CD4-positive, alpha-beta T cell treated with Interleukin-4 for 4 hours (primary cell): ENCODE measurements around the gene TOR4A.

ENCODE experiments used
- DNase-seq: peaks from one replicate; pipeline ENCODE4 v3.0.0-alpha.2; 2020

The TOR4A gene

GRCh38 chr9:137273095-137273490 is 4.4 kb upstream of the TOR4A start:
- DNase-seq = no peak

- no peak for DNase-seq
Observed at GRCh38 chr9:137273611-137274320, 3.8 kb upstream of the TOR4A start.

DNA sequence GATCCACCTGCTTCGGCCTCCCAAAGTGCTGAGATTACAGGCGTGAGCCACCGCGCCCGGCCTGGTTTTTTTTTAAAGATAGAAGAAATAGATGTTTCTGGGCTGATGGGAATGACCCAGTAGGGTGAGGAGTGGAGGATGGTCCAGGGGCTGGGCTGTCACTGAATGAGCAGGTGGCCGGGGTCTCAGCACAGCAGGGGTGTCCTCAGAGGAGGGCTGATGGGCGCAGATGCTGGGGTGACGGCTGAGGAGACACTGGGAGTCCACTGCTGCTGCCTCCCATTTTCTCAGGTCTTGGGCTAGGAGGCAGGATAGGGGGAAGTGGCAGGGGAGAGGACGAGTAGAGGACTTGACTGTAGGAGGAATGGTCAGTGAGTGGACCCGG is 2.3 kb upstream of the TOR4A start:
- no peak for DNase-seq

DNA sequence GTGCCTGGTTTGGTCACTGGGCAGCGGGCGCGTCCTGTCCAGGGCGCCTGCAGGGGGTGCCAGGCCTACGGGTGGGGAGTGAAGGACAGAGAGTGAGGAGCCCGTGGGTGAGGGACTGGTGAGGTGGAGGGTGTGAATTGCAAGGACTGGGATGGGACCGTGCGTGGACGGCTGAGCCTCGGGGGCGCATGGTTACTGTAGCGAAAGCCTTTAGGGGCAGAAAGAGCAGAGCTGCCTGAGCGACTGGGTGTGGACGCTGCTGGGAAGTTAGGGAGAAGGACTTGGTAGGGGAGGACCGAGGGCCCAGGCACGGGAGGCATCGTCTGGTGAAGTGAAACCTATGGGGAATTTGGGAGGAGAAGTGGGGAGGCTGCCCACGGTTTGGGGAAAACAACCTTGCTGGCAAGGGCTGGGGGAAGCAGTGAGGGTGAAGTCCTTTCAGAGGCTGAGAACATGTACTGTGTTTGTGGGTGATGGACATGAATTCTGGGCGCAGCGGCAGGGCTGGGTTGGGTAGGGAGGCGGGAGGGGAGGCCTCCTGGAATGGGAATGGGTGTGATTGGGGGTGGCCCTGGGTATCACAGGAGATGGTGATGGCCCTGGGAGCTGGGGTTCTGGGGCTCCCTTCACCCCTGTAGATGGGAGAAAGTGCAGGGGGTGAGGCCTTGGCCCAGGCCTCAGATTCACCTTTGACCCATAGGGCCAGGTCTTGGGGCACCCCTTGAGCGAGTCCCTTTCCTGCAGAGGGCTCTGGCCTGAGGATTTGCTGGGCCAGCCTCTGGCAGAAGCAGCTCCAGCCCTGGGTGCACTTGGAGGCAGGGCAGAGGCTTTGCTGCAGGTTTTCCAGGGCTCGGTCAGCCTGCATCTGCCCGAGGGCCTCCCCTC is 1.7 kb upstream of the TOR4A start:
- DNase-seq = no peak

- DNase-seq = no peak
Observed at GRCh38 chr9:137276473-137277328, 825 bp upstream of the TOR4A start.

DNA sequence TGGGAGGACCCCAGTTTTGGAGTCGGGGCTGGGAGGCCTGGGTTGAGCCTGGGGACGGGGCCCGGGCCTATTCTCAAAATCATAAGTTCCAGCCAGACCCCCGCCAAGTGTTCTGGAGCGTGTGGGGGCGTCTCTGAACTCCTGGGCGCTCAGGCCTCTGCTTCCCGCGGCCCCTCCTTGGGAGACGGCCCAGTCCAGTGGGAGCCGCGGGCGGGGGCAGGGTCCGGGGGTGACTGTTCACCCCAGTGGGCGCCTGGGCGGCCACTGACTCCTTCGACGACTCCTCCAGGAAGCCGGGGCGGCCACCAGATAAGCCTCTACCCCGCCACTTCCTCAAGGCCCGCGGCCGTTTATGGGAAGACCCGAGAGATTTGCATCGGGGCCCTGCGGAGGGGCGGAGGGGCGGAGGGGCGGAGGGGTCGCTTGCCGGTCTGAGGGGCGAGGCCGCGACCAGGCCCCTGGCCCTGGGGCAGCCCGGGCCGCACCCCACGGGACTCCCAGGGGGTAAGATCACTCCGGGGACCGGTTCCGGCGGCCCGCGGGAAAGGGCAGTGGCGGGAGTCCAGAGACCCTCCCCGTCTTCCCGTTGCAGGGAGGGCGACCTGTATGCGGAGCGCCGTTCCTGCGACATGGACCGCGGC is 655 bp downstream of the TOR4A start:
- no peak for DNase-seq

DNA sequence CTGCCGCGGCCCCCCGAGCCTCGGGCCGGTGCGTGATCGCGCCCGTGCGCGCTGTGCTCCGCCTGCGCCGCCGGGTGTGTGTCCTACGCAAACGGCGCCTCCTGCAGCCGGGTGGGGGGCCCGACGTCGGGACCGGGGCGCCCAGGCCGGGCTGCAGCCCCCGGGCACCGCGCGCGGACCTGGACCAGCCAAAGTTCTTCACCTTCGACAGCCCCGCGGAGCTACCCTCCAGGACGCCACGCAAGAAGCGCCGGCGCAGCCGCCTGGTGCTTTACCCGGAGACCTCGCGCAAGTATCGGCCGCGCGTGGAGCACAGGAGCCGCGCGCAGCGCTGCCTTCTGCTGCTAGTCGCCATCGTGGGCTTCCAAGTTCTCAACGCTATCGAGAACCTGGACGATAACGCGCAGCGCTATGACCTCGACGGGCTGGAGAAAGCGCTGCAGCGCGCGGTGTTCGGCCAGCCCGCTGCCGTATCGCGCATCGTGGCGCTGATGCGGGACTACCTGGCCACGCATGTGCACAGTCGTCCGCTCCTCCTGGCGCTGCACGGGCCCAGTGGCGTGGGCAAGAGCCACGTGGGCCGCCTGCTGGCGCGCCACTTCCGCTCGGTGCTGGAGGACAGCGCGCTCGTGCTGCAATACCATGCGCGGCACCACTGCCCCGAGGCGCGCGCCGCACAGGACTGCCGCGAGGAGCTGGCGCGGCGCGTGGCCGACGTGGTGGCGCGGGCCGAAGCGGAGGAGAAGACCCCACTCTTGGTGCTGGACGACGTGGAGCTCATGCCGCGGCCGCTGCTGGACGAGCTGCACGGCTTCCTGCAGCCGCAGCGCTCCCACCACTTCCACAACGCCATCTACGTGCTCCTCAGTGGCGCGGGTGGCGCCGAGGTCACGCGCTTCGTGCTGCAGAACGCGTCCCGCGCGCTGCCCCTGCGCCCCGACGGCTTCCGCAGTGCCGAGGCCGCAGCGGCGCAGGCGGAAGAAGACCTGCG is 1.5 kb downstream of the TOR4A start:
- DNase-seq = no peak

DNA sequence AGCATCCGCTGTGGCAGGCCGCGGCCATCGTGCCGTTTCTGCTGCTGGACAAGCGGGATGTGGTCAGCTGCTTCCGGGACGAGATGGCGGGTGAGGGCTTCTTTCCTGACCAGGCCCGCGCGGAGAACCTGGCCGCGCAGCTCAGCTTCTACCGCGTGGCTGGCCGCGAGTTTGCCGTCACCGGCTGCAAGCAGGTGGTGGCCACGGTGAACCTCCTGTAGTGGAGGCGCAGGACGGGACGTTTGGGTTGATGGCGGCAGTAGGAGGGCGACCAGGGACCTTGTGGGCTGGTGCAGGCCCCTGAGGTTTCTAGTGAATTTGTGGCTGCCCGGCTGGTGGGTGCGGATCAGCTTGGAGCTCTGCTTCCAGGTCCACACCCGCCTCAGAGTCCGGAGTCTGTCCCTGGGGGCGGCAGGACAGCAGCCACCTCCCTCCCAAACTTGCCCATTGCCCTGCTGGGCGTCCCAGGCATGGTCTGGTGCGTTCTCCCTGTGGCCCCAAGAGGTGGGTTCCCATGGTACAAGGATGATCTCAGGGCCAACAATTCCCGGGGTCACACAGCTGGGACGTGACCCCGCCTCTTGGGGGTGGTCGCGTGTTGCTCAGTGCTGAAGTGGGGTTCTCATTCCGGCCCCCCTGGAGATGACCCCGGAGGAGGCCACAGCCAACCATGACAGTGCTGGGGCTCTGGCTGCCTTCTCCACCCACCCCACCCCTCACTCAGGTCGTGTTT is 2.4 kb downstream of the TOR4A start:
- DNase-seq = no peak

DNA sequence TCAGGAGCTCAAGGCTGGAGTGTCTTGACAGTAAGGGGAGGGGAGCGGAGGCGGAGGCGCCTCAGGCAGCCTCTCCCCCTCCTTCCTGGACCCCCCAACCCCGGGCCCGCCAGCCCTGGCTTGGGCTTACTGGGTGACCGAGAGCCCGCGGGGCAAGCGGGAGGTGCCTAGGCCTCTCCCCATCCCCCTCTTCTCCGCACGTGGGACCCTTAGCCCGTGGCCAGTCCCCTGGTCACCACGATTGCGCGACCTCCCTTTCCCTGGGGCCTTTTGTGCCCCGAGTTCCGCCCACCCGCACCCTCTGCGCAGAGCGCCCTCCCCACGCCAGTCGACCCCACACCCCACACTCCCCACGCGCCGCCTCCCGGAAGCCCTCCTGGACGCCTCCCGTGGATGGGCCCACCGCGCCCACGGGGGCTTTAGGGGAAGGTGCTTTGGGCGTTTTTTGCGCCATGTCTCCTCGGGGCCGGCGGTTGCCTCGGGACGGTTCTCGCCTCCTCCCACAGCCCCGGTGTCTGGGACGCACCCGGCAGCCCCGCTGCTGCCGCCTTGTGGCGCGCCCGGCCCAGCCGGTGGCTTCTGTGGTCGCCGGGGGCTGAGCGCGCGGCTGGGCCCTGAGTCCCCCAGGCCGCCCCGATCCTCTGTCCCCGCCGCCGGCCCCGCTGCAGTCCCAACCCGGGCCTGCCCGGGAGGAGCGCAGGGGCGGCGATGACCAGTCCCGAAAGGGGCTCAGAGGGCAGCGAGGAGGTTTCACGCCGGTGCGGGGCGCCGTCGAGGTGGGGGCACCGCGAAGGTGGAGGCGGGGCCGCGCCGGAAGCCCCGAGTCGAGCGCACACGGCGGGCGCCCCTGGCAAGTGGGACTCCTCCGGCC is 3.2 kb downstream of the TOR4A start:
- no peak for DNase-seq

DNA sequence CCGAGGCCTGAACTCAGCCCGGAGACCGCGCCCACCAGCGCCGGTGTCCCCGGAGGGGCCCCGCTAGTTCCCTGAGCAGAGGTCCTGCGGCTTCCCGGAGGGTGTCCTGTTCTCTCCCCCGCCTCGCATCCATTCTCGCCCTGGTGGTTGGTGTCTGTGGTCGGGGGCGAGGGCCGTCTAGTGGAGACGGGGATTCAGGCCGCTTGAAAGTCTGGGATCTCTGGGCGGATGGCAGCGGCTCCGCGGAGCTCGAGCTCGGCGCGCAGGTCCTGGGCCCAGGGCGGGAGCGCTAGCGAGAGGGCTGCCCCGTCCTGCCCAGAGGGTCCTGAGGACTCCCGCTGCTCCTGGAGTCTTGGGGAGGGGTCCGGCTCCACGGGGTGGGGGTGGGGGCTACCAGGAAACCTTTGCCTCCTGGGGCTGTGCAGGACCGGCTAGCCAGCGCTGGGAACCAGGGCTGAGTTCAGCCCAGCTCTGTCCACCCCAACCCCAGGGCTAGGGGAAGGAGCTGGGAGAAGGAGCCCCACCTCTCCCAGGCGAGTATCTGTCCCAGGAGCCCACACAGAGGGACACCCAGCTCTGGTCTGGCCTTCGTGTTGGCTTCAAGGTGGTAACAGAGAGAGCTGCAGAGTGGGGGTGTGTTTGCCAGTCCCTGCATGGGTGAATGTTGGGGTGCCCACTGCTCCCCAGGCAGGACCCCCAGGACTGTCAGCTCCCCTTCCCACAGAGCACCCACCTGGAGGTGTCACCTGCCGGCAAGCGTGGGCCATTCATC is 4.0 kb downstream of the TOR4A start:
- no peak for DNase-seq

DNA sequence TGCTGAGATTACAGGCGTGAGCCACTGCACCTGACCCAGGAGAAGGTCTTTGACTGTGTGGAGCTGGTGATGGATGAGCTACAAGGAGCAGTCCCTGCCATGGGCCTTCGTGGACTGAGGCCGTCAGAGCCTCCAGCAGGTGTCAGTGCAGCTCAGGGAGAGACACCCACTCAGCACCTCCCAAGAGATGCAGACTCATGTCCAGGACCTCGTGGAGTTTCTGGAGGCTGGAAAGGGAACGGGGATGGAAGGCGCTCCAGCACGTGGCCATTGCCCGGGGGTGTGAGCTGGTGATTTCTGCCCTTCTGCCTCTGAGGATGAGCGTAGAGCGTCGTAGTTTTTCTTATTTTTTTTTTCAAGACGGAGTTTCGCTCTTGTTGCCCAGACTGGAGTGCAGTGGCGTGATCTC is 9.5 kb downstream of the TOR4A start:
- DNase-seq = no peak

DNA sequence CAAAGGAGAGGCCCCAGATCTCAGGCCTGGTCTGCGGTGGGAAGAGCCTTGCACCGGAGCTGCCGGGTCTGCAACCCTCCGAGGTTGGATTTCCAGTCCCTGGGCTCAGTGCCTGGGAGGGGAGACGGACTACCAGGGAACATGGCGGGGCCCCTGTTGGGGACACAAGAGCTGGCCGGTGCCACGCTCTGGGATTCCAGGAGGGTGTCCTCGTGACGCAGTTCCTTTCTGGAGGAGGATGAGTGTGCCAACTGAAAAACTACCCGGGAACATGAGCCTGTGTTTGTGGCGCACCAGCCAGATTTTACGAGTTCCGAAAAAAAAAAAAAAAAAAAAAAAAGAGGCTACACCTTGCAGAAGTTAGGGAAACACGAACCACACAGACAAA is 15.6 kb downstream of the TOR4A start:
- DNase-seq = no peak

GRCh38 chr9:137293482-137294090 is 16.1 kb downstream of the TOR4A start:
- no peak for DNase-seq

- DNase-seq = no peak
Observed at GRCh38 chr9:137294091-137294680, 16.7 kb downstream of the TOR4A start.

DNA sequence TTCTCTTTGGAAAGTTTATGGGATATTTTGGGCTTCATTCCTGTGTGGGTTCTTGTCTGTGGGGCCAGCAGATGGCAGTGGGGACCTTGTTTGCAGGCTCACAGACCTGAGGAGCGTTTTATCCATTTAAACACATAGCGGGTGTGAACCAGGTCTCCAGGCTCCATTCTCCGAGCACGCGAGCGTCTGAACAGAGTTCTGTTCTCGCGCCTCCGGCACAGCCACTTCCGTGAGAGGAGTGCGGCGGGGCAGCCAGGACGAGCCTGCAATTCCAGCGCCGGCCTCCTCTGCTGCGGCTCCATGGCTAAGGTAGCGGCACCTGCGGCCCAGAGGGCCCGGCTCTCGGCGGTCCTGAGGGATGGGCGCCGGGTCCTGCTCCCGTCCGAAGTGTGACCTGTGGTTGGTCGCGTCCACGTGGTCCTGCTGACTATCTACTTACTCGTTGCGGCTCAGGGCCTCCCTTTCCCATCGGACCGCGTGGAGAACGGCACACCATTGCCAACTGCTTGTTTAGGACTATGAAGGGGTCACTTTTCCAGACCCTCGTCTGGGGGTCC is 17.2 kb downstream of the TOR4A start:
- DNase-seq = no peak

DNA sequence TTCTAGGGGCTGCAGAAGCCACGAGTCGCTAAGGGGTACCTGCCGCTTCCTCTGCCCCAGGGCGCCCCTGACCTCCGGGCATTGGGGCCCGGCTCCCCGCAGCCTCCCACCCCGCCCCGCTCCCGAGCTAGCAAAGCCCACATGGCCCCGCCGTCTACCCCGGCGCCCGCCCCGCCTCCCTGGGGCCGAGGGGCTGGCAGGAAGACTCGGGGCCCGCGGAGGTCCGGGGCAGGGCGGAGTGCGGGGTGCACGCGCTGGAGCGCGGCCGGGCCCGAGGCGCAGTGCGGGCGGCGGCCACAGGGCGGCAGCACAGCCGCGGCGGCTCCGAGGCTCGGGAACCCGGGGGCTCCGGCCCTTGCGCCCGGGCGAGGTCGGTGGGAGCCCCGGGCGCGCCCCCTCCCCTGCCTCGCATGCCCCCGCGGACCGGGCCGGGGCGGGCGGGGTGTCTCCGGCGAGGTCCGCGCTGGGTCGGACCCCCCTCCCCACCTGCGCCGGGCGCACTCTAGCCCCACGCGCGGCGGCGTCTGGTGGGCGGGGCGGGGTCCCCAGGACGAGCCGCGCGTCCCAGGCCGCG is 17.8 kb downstream of the TOR4A start:
- no peak for DNase-seq

DNA sequence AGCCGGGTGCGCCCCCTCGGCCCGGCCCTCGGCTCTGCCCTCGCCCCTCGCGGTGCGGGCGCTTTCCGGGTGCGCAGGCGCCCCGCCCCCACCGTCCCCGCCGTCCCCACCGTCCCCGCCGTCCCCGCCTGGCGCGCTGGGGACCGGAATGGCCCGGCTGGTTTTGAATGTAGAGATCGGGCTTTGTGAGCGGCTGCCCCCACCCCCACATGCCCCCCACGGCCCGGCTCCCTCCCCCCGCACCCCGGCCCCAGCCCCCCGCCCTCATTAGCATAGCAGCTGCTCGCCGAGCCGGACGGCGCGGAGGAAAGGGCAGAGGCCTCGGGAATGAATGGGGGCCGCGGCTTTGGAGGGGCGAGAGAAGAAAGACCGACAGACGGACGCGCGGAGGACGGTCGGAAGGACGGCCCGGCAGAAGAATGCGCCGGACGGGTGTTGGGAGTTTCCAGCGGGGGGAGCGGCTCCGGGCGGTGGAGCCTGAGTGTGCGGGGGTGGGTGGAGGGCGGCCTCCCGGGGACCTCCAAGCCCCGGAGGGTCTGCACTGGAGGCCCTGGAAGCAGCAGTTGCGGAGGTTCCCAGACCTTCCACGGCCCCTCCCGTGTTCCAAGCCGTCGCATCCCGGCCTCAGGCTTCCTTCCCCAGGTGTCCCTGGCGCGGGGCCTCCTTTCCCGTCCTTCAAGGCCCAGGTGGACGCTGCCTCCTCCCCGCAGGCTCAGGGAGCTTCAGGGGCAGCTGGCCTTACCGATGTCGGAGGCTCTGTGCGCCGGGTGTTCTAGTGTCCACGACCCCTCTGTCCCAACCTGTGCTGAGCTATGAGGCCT is 18.5 kb downstream of the TOR4A start:
- DNase-seq = no peak
